Stromal cell of bone marrow (primary cell): ENCODE measurements around the gene CKS1B.
A peak's percentile ranks its signal among the peaks of the same experiment; 100 is the strongest.

ENCODE experiments used
- DNase-seq: peaks from one replicate; pipeline ENCODE4 v3.0.0-alpha.2; 2012; ENCODE audit warnings: low read depth

CKS1B gene

GRCh38 chr1:154987326-154987725, 12.8 kb downstream of the CKS1B start:
- DNase-seq = no peak

GRCh38 chr1:154988058-154988954, 13.8 kb downstream of the CKS1B start:
- no peak for DNase-seq

GRCh38 chr1:154989195-154989860, 14.8 kb downstream of the CKS1B start:
- no peak for DNase-seq

GRCh38 chr1:154990276-154990675, 15.8 kb downstream of the CKS1B start:
- no peak for DNase-seq

GRCh38 chr1:154992721-154993571, 18.5 kb downstream of the CKS1B start:
- DNase-seq = no peak

GRCh38 chr1:154993572-154994268, 19.2 kb downstream of the CKS1B start, which contains the start of gene LENEP:
TSS of gene LENEP (plus strand) at chr1:154993586. CDS start at chr1:154993608, 22 bp downstream.
- no peak for DNase-seq

GRCh38 chr1:154994269-154994587, 19.7 kb downstream of the CKS1B start:
- DNase-seq = no peak

GRCh38 chr1:154994591-154994990, 20.1 kb downstream of the CKS1B start:
- DNase-seq = no peak

GRCh38 chr1:154995301-154995983, 21.0 kb downstream of the CKS1B start:
- DNase-seq = peak; percentile 77

- DNase-seq = no peak
Measured at GRCh38 chr1:154996966-154997701, 22.7 kb downstream of the CKS1B start.

- no peak for DNase-seq
Measured at GRCh38 chr1:154998201-154998780, 23.8 kb downstream of the CKS1B start.

GRCh38 chr1:154998818-154999570, 24.5 kb downstream of the CKS1B start:
- DNase-seq = peak; percentile 42

GRCh38 chr1:154999571-155000410, 25.3 kb downstream of the CKS1B start:
- no peak for DNase-seq

- no peak for DNase-seq
Measured at GRCh38 chr1:155000411-155000725, 25.9 kb downstream of the CKS1B start.

GRCh38 chr1:155000726-155001424, 26.4 kb downstream of the CKS1B start:
- peak; percentile 77 for DNase-seq

GRCh38 chr1:155001425-155001674, 26.9 kb downstream of the CKS1B start:
- no peak for DNase-seq

- DNase-seq = peak; percentile 98
Measured at GRCh38 chr1:155001675-155002463, 27.4 kb downstream of the CKS1B start.
